Measurements from ENCODE around the gene BACH2.
"Not testable (repeated sequence)": the region's sequence is repeated elsewhere in the genome, so short reads cannot be mapped to it uniquely, and the experiment has no call there.

BACH2 gene

GRCh38 chr6:90179190-90180169 is 117.2 kb downstream of the BACH2 start:
- DNase-seq: peak in 1 of 2 donors; percentile 44

DNA sequence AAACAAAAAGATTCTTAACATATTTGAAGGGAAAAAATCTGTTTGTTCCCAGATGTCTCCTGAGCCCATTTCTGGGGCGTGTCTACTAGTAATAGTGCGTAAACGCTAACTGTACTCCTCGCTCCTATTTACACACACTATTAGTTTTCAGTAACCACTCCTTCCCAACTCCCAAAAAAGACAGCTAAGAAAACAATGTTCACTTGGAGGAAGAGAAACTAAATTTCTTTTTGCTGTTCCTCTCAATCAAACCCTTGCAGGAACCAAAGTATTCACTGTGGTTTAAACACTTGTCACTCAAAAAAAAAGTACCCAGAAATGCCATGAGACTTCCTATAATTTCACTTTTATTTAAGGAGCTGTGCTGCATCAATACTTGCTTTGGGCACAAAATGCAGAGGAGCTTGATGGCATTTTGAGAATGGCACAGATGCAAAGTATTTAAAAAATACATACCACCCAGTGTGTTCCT is 118.2 kb downstream of the BACH2 start:
- no peak for DNase-seq

GRCh38 chr6:90177544-90178383 is 118.9 kb downstream of the BACH2 start:
- DNase-seq: no peak

GRCh38 chr6:90175627-90176538 is 120.8 kb downstream of the BACH2 start:
- peak; percentile 44 to 49 for DNase-seq

- DNase-seq: no peak
Observed at GRCh38 chr6:90173262-90173925, 123.2 kb downstream of the BACH2 start.

DNA sequence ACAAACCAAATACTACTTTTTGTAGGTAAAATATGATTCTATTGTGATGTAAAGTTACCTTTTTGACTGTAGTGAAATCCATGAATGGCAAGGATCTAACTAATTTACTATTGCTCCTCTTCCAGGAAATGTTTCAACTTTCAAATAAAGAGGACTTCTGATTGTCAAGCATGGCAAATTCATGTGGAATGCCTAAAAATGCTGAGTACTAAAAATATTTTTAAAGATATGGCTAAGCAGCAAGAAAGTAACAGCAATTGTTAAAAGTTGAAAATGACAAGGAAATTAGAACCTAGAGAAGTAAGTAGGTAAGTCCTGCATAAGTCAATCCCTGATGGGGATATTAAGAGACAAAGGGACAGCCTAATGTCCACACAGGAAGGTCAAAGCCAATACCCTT is 126.0 kb downstream of the BACH2 start:
- no peak for DNase-seq

GRCh38 chr6:90169374-90169773 is 127.3 kb downstream of the BACH2 start:
- no peak for DNase-seq

GRCh38 chr6:90168693-90169131 is 127.9 kb downstream of the BACH2 start:
- DNase-seq: no peak

DNA sequence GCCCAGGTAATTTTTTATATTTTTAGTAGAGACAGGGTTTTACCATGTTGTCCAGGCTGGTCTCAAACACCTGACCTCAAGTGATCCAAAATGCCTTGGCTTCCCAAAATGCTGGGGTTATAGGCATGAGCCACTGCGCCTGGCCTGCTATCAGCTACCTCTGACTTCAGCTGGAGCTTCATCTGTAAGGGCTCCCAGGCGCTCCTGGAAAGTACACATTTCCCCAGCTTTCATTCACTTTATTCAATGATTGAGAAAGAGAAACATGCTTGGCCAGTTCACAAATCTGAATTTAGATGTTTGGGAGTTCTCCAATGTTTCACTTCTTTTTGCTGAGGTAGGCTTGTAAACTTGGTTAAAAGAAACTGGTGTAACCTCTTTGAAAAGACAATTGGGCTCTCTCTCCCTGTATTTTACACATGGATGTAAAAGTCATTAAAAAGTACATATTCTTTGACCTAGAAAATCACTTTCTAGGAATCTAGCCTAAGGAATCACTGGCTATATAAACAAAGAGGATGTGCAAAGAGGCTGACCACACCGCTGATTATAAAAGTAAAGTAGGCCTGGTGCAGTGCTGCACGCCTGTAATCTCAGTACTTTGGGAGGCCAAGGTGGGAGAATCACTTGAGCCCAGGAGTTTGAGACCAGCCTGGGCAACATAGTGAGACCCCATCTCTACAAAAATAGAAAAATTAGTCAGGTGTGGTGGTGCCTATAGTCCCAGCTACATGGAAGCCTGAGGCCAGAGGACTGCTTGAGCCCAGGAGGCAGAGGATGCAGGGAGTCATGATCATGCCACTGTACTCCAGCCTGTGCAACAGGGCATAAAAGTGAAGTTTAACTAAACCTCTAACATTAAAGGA is 128.9 kb downstream of the BACH2 start:
- DNase-seq: no peak

GRCh38 chr6:90166155-90166924 is 130.3 kb downstream of the BACH2 start:
- DNase-seq: not testable (repeated sequence)

- no peak for DNase-seq
Observed at GRCh38 chr6:90162648-90163387, 133.8 kb downstream of the BACH2 start.

GRCh38 chr6:90160013-90160412 is 136.6 kb downstream of the BACH2 start:
- no peak for DNase-seq

DNA sequence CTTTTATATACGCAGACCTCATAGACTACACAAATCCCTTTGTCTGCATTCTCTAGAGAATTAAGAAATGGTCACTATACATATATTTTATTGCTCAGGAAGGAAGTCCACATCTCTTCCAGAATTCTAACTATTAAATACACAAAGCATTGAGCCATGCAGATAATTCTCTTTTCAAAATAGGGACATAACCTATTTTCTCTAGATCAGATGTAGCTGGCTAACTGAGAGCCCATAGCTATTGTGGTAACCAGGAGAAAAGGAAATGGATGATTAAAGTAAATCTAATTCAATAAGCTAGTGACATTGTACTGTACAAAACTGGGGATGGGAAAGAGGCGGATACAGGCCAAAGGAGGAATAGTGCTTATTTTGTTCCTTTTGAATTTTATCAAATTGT is 137.2 kb downstream of the BACH2 start:
- no peak for DNase-seq

GRCh38 chr6:90158936-90159335 is 137.7 kb downstream of the BACH2 start:
- DNase-seq: no peak

DNA sequence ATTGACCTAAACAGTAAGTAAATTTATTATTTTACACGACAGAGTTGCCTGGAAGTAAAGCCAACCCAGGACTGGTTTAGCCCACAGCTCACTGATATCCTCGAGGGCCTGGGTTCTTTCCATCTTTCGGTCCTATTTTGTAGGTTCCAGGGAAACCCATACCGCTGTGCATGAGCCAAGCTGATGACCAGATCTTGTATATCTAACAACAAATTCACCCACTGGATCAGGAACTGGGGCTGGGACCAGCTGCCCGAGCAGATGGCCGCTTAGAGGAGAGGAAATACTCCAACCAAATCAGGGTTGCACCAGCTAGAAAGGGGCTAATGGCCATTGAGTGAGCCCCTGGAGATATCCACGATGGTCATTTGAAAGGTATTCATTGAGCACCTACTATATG is 139.2 kb downstream of the BACH2 start:
- no peak for DNase-seq

DNA sequence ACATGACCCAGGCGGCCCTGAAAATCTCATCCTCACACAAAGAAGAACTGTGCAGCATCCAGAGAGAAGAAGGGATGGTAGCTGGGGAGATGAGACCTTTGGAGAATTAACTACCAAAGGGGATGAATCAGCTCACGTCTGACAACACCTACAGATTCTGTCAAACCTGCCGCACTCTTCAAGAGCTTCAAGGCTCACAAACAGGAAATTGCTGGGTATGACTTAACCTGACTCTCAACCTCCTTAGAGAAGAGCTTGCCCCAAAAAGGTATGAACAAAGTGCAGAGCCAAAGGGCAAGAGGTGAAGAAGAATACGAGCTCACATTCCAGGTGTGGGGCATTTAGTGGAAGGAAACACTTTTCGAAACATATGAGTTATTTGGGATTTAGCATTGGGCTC is 139.8 kb downstream of the BACH2 start:
- DNase-seq: peak; percentile 44 to 50

- DNase-seq: no peak
Observed at GRCh38 chr6:90154755-90155470, 141.7 kb downstream of the BACH2 start.
